ENCODE data around the gene UBE2E1.

Gene UBE2E1

DNA sequence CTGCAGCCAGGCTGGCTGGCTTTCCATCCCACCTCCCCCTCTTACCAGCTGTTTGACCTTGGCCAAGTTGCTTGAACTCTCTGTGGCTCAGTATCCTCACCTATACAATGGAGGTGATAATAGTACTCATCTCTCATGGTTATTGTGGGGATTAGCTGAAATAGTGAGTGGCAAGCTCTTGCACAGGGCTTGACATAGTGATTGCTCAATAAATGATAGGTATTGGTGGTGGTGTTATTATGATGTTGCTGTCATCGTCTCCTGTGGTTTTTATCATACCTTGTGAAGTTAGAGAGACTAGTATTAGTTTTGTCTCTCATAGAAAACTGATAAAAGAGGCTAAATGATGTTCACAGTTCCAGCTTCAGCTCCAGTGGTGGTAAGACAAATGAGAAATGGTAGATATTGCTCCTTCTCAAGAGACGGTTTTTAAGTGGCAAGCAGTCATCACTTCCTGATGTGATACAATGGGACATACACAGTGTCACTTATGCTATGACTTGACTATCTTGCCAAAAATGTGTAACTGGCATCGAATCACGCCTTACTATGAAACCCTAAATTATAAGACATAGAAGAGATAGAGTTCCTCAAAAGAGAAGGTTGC, 12.1 kb upstream of the UBE2E1 start:
- no peak for DNase-seq (ENCODE audit: low spot score)
- TF ChIP-seq, protein P1, sequence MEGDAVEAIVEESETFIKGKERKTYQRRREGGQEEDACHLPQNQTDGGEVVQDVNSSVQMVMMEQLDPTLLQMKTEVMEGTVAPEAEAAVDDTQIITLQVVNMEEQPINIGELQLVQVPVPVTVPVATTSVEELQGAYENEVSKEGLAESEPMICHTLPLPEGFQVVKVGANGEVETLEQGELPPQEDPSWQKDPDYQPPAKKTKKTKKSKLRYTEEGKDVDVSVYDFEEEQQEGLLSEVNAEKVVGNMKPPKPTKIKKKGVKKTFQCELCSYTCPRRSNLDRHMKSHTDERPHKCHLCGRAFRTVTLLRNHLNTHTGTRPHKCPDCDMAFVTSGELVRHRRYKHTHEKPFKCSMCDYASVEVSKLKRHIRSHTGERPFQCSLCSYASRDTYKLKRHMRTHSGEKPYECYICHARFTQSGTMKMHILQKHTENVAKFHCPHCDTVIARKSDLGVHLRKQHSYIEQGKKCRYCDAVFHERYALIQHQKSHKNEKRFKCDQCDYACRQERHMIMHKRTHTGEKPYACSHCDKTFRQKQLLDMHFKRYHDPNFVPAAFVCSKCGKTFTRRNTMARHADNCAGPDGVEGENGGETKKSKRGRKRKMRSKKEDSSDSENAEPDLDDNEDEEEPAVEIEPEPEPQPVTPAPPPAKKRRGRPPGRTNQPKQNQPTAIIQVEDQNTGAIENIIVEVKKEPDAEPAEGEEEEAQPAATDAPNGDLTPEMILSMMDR (IDR thresholded peaks at IDR 0.05; ENCODE audit: extremely low read depth, insufficient read depth, missing control alignments), result no peak
- in situ Hi-C loops (cut with MboI; ENCODE audit: low pct_unique_long_range_greater_than_20kb, low sequenced_read_pairs, unreplicated experiment), result no loop called here

DNA sequence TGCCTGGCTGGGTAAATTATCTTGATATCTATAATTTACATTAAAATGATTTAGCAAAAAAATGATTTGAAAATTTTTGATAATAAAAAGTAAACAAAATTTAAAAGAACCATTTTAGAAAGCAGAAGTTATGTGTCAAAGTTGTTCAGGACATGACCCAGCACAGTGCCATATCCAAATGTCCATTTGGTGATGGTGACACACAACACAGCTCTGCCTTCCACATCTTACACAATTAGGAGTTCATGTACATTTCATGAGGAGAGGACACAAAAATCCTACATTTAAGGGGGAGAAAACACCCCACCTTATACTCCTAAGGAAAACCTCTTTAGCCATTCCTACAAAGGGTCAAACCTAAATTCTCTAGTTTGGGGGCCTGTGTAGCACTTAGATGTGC, 10.7 kb upstream of the UBE2E1 start:
- TF ChIP-seq, protein P1 (IDR thresholded peaks at IDR 0.05; ENCODE audit: extremely low read depth, insufficient read depth, missing control alignments), result no peak
- in situ Hi-C loops (cut with MboI; ENCODE audit: low pct_unique_long_range_greater_than_20kb, low sequenced_read_pairs, unreplicated experiment), result no loop called here
- DNase-seq (ENCODE audit: low spot score), result no peak

DNA sequence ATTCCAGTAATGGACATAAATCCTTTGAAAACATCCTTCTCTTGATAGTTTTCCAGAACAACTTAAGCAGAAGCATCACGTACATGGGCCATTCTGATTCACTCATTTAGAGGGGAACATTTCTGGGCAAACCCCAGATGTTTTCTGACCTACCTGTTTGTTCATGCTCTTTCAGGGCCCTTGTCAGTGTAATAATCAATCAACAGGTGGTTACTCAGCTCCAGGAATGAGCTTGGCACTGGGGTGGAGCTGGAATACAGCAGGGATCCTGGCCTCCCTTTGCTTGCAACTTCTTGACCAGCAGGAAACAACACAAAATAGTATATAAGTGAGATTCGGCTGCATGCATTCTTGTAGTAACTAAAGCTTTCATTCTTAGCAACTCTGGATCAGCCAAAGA, 9.2 kb upstream of the UBE2E1 start:
- in situ Hi-C loops (cut with MboI; ENCODE audit: low pct_unique_long_range_greater_than_20kb, low sequenced_read_pairs, unreplicated experiment), result no loop called here
- DNase-seq (ENCODE audit: low spot score), result no peak
- TF ChIP-seq, protein P1 (IDR thresholded peaks at IDR 0.05; ENCODE audit: extremely low read depth, insufficient read depth, missing control alignments), result no peak

DNA sequence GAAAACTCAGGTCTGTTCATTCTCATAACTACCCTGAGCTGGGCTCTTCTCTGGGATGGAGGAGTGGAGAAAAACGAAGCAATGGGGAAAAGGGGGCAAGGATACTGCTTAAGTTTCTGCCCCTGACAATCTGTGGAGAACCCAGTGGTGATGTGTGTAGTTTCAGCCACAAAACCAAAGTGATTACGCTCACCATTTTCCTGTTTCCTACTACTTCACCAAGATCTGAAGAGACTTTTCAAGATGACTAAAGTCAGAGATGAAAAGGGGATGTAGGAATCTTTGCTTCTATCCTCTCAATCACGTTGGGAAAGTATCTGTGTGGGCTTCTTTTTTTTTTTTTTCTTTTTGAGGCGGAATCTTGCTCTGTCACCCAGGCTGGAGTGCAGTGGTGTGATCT, 8.3 kb upstream of the UBE2E1 start:
- TF ChIP-seq, protein P1 (IDR thresholded peaks at IDR 0.05; ENCODE audit: extremely low read depth, insufficient read depth, missing control alignments), result no peak
- DNase-seq (ENCODE audit: low spot score), result no peak

DNA sequence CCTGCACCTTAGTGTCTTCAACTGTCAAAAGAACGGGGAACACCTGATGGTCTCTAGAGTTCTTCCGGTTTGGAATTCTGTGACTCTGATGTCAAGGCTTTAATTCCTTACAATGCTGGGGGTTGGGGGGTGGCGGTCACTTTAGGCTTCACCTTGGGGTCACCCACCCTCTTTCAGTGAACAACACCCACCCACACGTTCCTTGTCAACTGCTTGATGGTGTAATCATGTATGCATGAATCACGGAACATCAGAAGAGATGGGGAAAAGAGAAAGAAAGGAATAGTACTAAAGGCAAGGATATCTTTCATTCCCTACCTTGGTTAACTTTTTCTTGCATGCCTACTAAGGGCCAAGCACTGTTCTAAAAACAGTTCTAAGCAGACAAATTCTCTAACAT, 7.3 kb upstream of the UBE2E1 start:
- TF ChIP-seq, protein P1 (IDR thresholded peaks at IDR 0.05; ENCODE audit: extremely low read depth, insufficient read depth, missing control alignments), result no peak
- DNase-seq (ENCODE audit: low spot score), result no peak
- in situ Hi-C loops (cut with MboI; ENCODE audit: low pct_unique_long_range_greater_than_20kb, low sequenced_read_pairs, unreplicated experiment), result no loop called here

More for the DNA sequence above, 8.3 kb upstream of the UBE2E1 start:
- in situ Hi-C loops (cut with MboI; ENCODE audit: low pct_unique_long_range_greater_than_20kb, low sequenced_read_pairs, unreplicated experiment), result no loop called here

DNA sequence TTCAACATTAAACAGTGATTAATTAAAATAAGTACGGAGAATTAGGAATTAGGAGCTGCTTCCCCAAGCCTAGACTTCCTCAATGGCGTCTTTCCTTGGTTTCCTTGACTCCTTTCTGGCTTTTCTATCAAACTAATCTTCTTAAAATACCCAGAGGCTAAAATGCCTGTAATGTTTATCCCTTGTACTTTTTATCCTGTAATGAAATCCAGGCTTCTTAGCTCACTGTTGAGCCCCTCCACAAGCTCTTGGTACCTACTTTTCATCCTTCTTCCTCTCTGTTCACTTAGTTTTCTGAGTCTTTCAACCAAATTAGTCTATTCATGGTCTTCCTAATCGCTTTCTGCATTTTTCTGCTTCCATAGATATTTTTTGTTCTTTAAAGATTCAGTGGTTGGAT, 6.9 kb upstream of the UBE2E1 start:
- in situ Hi-C loops (cut with MboI; ENCODE audit: low pct_unique_long_range_greater_than_20kb, low sequenced_read_pairs, unreplicated experiment), result no loop called here
- DNase-seq (ENCODE audit: low spot score), result no peak
- TF ChIP-seq, protein P1 (IDR thresholded peaks at IDR 0.05; ENCODE audit: extremely low read depth, insufficient read depth, missing control alignments), result no peak

All from GM13977 (cell line).